ENCODE measurements around the gene ZNF431. TPM values are rescaled to one million over a fixed set of nuclear protein-coding genes. Genes with fewer than 3 reads are reported as not detected.

Gene ZNF431
- total and polyA plus RNA-seq, 9 of the 15 experiments (the other 6 are each of a cell fraction or from before 2014, with no cell fraction given): 3.3 to 24.8 (median 13.5) TPM

DNA sequence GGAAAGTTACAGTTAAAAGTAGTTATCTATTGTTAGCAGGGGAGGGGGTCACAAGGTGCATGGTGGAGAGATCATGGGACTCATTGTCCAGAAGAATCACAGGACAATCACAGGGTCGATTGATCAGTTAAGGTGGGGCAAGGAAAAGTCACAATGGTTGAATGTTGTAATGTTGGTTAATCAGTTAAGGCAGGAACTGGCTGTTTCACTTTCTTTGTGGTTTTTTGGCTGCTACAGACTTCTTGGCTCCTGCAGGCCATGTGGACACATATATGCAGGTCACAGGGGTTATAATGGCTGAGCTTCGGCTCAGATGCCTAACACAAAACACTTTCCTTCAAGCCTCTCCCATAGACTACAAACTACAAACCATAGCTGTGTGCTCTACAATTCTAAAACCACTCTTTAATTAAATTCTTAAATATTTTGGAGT lies 6.9 kb upstream of the ZNF431 start (continued):
- TF ChIP-seq, protein P1, sequence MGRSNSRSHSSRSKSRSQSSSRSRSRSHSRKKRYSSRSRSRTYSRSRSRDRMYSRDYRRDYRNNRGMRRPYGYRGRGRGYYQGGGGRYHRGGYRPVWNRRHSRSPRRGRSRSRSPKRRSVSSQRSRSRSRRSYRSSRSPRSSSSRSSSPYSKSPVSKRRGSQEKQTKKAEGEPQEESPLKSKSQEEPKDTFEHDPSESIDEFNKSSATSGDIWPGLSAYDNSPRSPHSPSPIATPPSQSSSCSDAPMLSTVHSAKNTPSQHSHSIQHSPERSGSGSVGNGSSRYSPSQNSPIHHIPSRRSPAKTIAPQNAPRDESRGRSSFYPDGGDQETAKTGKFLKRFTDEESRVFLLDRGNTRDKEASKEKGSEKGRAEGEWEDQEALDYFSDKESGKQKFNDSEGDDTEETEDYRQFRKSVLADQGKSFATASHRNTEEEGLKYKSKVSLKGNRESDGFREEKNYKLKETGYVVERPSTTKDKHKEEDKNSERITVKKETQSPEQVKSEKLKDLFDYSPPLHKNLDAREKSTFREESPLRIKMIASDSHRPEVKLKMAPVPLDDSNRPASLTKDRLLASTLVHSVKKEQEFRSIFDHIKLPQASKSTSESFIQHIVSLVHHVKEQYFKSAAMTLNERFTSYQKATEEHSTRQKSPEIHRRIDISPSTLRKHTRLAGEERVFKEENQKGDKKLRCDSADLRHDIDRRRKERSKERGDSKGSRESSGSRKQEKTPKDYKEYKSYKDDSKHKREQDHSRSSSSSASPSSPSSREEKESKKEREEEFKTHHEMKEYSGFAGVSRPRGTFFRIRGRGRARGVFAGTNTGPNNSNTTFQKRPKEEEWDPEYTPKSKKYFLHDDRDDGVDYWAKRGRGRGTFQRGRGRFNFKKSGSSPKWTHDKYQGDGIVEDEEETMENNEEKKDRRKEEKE (IDR thresholded peaks at IDR 0.05; ENCODE audit: borderline replicate concordance in 1 of 2, control insufficient read depth in 1 of 2, low read depth in 2 of 2, low read length in 1 of 2): no peak
- TF ChIP-seq, protein P2, sequence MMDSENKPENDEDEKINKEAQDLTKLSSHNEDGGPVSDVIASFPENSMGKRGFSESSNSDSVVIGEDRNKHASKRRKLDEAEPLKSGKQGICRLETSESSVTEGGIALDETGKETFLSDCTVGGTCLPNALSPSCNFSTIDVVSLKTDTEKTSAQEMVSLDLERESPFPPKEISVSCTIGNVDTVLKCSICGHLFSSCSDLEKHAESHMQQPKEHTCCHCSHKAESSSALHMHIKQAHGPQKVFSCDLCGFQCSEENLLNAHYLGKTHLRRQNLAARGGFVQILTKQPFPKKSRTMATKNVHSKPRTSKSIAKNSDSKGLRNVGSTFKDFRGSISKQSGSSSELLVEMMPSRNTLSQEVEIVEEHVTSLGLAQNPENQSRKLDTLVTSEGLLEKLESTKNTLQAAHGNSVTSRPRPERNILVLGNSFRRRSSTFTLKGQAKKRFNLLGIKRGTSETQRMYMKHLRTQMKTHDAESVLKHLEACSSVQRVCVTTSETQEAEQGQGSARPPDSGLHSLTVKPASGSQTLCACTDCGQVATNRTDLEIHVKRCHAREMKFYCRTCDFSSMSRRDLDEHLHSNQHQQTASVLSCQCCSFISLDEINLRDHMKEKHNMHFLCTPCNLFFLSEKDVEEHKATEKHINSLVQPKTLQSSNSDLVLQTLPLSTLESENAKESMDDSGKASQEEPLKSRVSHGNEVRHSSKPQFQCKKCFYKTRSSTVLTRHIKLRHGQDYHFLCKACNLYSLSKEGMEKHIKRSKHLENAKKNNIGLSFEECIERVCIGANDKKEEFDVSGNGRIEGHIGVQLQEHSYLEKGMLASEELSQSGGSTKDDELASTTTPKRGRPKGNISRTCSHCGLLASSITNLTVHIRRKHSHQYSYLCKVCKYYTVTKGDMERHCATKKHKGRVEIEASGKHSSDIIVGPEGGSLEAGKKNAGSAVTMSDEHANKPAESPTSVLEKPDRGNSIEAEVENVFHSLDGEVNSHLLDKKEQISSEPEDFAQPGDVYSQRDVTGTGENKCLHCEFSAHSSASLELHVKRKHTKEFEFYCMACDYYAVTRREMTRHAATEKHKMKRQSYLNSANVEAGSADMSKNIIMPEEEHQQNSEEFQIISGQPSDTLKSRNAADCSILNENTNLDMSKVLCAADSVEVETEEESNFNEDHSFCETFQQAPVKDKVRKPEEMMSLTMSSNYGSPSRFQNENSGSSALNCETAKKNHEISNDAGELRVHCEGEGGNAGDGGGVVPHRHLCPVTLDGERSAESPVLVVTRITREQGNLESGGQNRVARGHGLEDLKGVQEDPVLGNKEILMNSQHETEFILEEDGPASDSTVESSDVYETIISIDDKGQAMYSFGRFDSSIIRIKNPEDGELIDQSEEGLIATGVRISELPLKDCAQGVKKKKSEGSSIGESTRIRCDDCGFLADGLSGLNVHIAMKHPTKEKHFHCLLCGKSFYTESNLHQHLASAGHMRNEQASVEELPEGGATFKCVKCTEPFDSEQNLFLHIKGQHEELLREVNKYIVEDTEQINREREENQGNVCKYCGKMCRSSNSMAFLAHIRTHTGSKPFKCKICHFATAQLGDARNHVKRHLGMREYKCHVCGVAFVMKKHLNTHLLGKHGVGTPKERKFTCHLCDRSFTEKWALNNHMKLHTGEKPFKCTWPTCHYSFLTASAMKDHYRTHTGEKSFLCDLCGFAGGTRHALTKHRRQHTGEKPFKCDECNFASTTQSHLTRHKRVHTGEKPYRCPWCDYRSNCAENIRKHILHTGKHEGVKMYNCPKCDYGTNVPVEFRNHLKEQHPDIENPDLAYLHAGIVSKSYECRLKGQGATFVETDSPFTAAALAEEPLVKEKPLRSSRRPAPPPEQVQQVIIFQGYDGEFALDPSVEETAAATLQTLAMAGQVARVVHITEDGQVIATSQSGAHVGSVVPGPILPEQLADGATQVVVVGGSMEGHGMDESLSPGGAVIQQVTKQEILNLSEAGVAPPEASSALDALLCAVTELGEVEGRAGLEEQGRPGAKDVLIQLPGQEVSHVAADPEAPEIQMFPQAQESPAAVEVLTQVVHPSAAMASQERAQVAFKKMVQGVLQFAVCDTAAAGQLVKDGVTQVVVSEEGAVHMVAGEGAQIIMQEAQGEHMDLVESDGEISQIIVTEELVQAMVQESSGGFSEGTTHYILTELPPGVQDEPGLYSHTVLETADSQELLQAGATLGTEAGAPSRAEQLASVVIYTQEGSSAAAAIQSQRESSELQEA (IDR thresholded peaks at IDR 0.05; ENCODE audit: low read depth): no peak
- peak in 1 of 2 experiments; percentile 47; a peak in 1 of 3 replicates for TF ChIP-seq CBX3 (IDR thresholded peaks at IDR 0.05; ENCODE audit: borderline replicate concordance in 1 of 2, low read length in 2 of 2)
- TF ChIP-seq, protein P3, sequence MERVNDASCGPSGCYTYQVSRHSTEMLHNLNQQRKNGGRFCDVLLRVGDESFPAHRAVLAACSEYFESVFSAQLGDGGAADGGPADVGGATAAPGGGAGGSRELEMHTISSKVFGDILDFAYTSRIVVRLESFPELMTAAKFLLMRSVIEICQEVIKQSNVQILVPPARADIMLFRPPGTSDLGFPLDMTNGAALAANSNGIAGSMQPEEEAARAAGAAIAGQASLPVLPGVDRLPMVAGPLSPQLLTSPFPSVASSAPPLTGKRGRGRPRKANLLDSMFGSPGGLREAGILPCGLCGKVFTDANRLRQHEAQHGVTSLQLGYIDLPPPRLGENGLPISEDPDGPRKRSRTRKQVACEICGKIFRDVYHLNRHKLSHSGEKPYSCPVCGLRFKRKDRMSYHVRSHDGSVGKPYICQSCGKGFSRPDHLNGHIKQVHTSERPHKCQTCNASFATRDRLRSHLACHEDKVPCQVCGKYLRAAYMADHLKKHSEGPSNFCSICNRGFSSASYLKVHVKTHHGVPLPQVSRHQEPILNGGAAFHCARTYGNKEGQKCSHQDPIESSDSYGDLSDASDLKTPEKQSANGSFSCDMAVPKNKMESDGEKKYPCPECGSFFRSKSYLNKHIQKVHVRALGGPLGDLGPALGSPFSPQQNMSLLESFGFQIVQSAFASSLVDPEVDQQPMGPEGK (CRISPR knock-in tag; IDR thresholded peaks at IDR 0.05; ENCODE audit: borderline replicate concordance): no peak
- no peak for TF ChIP-seq RFX5 (IDR thresholded peaks at IDR 0.05; ENCODE audit: low read depth, low read length)
- TF ChIP-seq, protein P4, sequence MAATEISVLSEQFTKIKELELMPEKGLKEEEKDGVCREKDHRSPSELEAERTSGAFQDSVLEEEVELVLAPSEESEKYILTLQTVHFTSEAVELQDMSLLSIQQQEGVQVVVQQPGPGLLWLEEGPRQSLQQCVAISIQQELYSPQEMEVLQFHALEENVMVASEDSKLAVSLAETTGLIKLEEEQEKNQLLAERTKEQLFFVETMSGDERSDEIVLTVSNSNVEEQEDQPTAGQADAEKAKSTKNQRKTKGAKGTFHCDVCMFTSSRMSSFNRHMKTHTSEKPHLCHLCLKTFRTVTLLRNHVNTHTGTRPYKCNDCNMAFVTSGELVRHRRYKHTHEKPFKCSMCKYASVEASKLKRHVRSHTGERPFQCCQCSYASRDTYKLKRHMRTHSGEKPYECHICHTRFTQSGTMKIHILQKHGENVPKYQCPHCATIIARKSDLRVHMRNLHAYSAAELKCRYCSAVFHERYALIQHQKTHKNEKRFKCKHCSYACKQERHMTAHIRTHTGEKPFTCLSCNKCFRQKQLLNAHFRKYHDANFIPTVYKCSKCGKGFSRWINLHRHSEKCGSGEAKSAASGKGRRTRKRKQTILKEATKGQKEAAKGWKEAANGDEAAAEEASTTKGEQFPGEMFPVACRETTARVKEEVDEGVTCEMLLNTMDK (IDR thresholded peaks at IDR 0.05; ENCODE audit: borderline replicate concordance, insufficient read depth, low read depth, low read length, poor library complexity, severe bottlenecking): no peak
- peak; percentile 57 to 77 for TF ChIP-seq TRIM24 (IDR thresholded peaks at IDR 0.05)
- TF ChIP-seq BRCA1 (IDR thresholded peaks at IDR 0.05): no peak
- no peak for TF ChIP-seq BRCA1 (CRISPR knock-in tag; IDR thresholded peaks at IDR 0.05)
- TF ChIP-seq PCBP2 (IDR thresholded peaks at IDR 0.05; ENCODE audit: low read depth, low read length, poor library complexity, severe bottlenecking): no peak
- TF ChIP-seq ZNF384 (IDR thresholded peaks at IDR 0.05; ENCODE audit: low read depth, low read length): no peak
- no peak for TF ChIP-seq POLR2G (IDR thresholded peaks at IDR 0.05; ENCODE audit: low read depth, low read length)
